Activated T-cell treated with anti-CD3 and anti-CD28 coated beads, Interleukin-2, amount 50 U/mL, for 24 hours (primary cell): ENCODE measurements around the gene TRPM1.

Source experiments
- DNase-seq: peaks from one replicate; pipeline ENCODE4 v3.0.0-alpha.2; 2020
- H3K27ac Mint-ChIP-seq: 2 replicates; pipeline ENCODE4 v1.8.0; 2020; ENCODE audit warnings: mild to moderate bottlenecking, mixed read lengths
- H3K27me3 Mint-ChIP-seq: 2 replicates; pipeline ENCODE4 v1.8.0; 2020; ENCODE audit warnings: mixed read lengths
- H3K36me3 Mint-ChIP-seq: 2 replicates; pipeline ENCODE4 v1.8.0; 2020; ENCODE audit warnings: low read depth, mixed read lengths
- H3K4me1 Mint-ChIP-seq: 2 replicates; pipeline ENCODE4 v1.8.0; 2020; ENCODE audit warnings: low read depth, mixed read lengths
- H3K4me3 Mint-ChIP-seq: 2 replicates; pipeline ENCODE4 v1.8.0; 2020; ENCODE audit warnings: mild to moderate bottlenecking, moderate library complexity, mixed read lengths
- H3K9me3 Mint-ChIP-seq: 2 replicates; pipeline ENCODE4 v1.8.0; 2020; ENCODE audit warnings: mixed read lengths

The TRPM1 gene

DNA sequence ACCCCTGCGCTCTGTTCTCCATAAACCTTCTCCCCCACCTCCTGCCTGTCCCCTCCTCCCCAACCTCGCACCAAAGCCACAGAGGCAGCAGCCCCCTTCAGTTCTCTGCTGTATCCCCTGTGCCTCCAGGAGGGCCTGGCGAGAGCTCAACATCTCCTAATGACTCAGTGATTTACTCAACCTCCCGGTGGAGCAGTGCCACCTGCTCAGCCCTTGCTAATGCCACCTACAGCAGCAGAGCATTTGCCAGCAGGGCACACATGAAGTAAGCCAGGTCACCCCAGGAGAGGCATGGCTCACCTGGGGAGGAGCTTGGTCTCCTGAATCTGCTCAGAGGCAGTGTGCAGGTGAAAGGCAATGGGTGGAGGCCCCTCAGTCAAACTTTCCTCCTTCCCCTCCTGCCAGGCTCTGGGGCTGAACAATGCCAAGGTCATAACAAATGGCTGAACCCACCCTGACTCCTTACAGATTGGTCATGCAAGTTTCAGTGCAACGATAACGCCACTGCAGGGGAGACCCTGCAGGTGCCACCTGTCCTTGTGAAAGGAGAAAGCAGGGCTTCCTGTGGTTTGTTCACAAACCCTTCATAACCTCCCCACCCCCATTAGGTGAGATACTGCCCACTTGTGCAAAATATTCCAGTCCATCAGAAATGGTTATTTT, 19.8 kb downstream of the TRPM1 start:
- no peak for DNase-seq
- H3K9me3 Mint-ChIP-seq: no peaks in the 10 kb centered on the region
- H3K4me3 Mint-ChIP-seq: no peak overlapping the region
- peaks cover 4% of the 10 kb centered on the region for H3K4me1 Mint-ChIP-seq
- H3K36me3 Mint-ChIP-seq: no peaks in the 10 kb centered on the region
- no peak overlapping the region for H3K27ac Mint-ChIP-seq
- peaks cover 39% of the 10 kb centered on the region for H3K27me3 Mint-ChIP-seq

GRCh38 chr15:31081056-31081455, 20.5 kb downstream of the TRPM1 start:
- H3K4me3 Mint-ChIP-seq: no peak overlapping the region
- no peaks in the 10 kb centered on the region for H3K36me3 Mint-ChIP-seq

GRCh38 chr15:31080591-31081014, 20.9 kb downstream of the TRPM1 start:
- peak overlapping the region; percentile 46 for H3K4me3 Mint-ChIP-seq
- H3K4me1 Mint-ChIP-seq: peaks cover 4% of the 10 kb centered on the region
- no peaks in the 10 kb centered on the region for H3K36me3 Mint-ChIP-seq
- H3K9me3 Mint-ChIP-seq: no peaks in the 10 kb centered on the region
- H3K27me3 Mint-ChIP-seq: peaks cover 47% of the 10 kb centered on the region
- DNase-seq: peak; percentile 40
- no peak overlapping the region for H3K27ac Mint-ChIP-seq

More at GRCh38 chr15:31081056-31081455, 20.5 kb downstream of the TRPM1 start:
- no peaks in the 10 kb centered on the region for H3K9me3 Mint-ChIP-seq
- H3K4me1 Mint-ChIP-seq: peaks cover 4% of the 10 kb centered on the region
- H3K27ac Mint-ChIP-seq: no peak overlapping the region
- DNase-seq: no peak
- peaks cover 43% of the 10 kb centered on the region for H3K27me3 Mint-ChIP-seq

GRCh38 chr15:31079519-31079918, 22.0 kb downstream of the TRPM1 start:
- Mint-ChIP-seq H3K27me3 (peaks cover 53% of the 10 kb centered on the region), H3K36me3 (no peaks in the 10 kb centered on the region), H3K9me3 (peaks cover 4% of the 10 kb centered on the region), H3K4me3 (no peak overlapping the region), H3K4me1 (peaks cover 4% of the 10 kb centered on the region), H3K27ac (no peak overlapping the region)
- DNase-seq: no peak

DNA sequence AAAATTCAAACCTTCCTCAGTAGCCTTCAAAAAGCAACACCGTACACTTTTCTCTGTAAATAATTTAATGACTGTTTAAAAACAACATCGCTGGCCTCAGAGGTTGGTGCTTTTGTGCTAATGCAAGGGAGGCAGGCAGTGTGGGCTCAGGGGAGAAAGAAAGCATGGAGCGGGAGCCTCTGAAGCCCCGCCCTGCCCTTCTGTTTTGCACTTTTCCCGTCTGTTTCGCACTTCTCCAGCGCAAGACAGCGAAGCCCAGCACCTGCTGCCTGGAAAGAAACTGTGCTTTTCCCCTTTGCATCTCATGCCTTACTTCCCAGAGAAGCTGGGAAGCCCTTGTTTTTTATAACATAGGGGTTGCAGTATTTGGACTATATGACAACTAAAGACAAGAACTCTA, 23.1 kb downstream of the TRPM1 start:
- peaks cover 53% of the 10 kb centered on the region for H3K27me3 Mint-ChIP-seq

DNA sequence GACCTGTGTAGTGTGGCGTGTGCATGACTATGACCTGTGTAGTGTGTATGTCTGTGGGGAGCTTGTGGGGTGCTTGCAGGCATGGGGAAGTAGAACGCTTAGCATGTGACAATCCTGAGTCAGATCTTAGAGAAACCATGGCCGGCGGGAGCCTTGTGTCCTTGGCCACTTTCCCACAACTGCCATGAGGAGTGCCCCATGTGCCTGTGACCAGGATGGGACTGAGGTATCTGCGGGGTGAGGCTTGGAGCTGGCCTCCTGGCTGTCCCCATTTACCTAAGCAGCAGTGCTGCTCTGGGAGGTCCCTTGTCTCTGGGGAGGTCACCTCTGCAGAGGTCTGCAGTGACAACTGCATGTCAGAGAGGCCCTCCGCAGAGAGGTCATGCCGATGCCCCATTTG, 23.6 kb downstream of the TRPM1 start:
- no peak overlapping the region for H3K4me3 Mint-ChIP-seq

More for the DNA sequence above, 23.1 kb downstream of the TRPM1 start:
- DNase-seq: no peak
- Mint-ChIP-seq H3K4me3 (no peak overlapping the region), H3K9me3 (peaks cover 4% of the 10 kb centered on the region), H3K27ac (no peak overlapping the region), H3K4me1 (peaks cover 4% of the 10 kb centered on the region), H3K36me3 (no peaks in the 10 kb centered on the region)

DNA sequence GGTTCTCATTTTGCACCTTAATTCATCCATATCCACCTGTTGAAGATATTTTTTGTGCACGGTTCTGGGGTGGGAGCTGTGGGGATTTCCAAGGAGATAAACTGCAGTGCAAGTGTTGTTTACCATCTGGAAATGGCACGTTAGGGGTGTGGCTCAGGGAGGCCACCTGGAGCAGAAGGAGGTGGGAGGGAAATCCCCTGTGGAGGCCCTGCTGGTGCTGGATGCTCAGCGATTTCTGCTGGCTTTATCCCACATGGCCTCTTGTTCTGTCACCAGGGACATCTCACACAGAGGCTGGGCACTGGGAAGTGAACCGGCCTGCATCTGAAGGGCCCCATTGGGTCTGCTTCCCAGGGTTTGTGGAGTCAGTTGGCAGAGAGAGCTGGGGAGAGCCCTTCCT, 24.3 kb downstream of the TRPM1 start:
- no peak for DNase-seq
- Mint-ChIP-seq H3K27me3 (peaks cover 48% of the 10 kb centered on the region), H3K9me3 (peaks cover 4% of the 10 kb centered on the region), H3K4me3 (no peak overlapping the region), H3K4me1 (peaks cover 4% of the 10 kb centered on the region), H3K27ac (no peak overlapping the region), H3K36me3 (no peaks in the 10 kb centered on the region)

More for the DNA sequence above, 23.6 kb downstream of the TRPM1 start:
- DNase-seq: no peak
- peaks cover 53% of the 10 kb centered on the region for H3K27me3 Mint-ChIP-seq
- H3K9me3 Mint-ChIP-seq: peaks cover 4% of the 10 kb centered on the region
- H3K27ac Mint-ChIP-seq: no peak overlapping the region
- H3K4me1 Mint-ChIP-seq: peaks cover 4% of the 10 kb centered on the region
- H3K36me3 Mint-ChIP-seq: no peaks in the 10 kb centered on the region

DNA sequence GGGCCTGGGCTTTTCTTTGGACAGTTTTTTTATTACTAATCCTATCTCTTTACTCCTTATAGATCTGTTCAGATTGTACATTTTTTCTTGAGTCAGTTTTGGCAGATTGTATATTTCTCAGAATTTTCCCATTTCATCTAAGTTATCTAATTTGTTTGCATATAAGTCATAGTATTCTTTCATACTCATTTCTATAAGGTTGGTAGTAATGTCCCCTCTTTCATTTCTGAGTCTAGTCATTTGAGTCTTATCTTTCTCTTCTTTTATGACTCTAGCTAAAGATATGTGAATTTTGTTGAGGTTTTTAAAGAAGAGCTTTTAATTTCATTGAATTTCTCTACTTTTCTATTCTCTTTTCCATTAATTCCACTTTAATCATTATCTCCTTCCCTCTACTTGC, 27.2 kb downstream of the TRPM1 start:
- Mint-ChIP-seq H3K36me3 (no peaks in the 10 kb centered on the region), H3K4me3 (no peak overlapping the region), H3K4me1 (no peaks in the 10 kb centered on the region), H3K9me3 (peaks cover 4% of the 10 kb centered on the region), H3K27me3 (peaks cover 30% of the 10 kb centered on the region), H3K27ac (no peak overlapping the region)
- no peak for DNase-seq

GRCh38 chr15:31070867-31071266, 30.7 kb downstream of the TRPM1 start:
- Mint-ChIP-seq H3K9me3 (peaks cover 4% of the 10 kb centered on the region), H3K4me3 (no peak overlapping the region), H3K36me3 (no peaks in the 10 kb centered on the region), H3K27ac (no peak overlapping the region), H3K4me1 (no peaks in the 10 kb centered on the region), H3K27me3 (peaks cover 8% of the 10 kb centered on the region)
- DNase-seq: no peak

DNA sequence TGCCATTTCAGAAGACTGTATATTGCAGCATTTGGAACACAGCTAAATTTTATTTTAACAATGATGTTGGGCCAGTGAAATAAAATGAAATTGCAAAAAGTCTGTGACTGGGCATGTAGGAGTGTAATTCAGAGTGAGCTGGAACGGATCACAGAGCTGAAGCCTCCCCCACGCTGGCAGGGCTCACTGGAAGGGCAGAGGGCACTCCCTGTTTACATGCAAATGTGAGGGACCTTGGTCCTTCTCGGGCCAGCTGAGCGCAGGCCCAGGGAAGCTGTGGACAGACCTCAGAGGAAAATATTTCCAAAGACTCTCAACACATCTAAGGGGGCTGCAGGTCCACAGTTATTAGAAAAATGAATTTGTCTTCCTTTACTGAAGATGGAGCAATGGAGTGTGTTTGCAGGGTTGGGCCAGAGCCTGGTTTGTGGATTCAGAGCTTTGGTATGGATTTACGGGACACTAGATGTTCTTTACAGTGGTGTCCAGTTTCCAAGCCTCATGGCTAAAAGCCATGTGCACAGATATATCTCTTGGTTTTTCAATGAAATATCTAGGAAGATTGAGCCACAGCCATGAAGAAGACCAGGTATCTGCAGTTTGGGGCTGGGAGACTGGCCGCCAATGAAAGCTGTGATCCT, 32.0 kb downstream of the TRPM1 start:
- Mint-ChIP-seq H3K4me1 (no peaks in the 10 kb centered on the region), H3K4me3 (no peak overlapping the region), H3K27me3 (no peaks in the 10 kb centered on the region), H3K9me3 (no peaks in the 10 kb centered on the region), H3K36me3 (no peaks in the 10 kb centered on the region), H3K27ac (no peak overlapping the region)
- no peak for DNase-seq

GRCh38 chr15:31067890-31068603, 33.5 kb downstream of the TRPM1 start:
- Mint-ChIP-seq H3K4me3 (no peak overlapping the region), H3K27ac (no peak overlapping the region), H3K4me1 (no peaks in the 10 kb centered on the region), H3K36me3 (no peaks in the 10 kb centered on the region), H3K27me3 (no peaks in the 10 kb centered on the region), H3K9me3 (no peaks in the 10 kb centered on the region)
- DNase-seq: no peak

DNA sequence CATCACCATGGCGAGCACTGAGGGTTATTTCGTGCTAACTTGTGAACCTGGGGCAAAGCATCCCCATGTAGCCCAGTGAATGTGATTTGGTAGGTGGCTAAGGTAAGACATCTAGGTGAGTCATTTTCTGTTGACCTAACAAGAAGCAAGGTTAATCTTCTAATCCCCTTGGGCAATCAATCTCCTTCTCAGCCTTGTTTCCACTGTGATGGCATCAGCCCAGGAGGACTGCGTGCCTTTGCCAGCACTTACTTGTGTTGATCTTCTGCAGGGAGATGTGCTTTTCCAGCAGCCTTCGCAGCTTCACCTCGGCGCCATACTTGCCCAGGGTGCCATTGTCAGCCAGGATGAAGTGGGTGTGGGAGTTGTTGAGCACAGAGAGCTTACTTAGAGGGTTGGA, 35.7 kb downstream of the TRPM1 start:
- H3K27ac Mint-ChIP-seq: no peak overlapping the region

GRCh38 chr15:31062911-31063310, 38.6 kb downstream of the TRPM1 start:
- H3K27ac Mint-ChIP-seq: no peak overlapping the region
- no peaks in the 10 kb centered on the region for H3K36me3 Mint-ChIP-seq
- no peak overlapping the region for H3K4me3 Mint-ChIP-seq
- H3K4me1 Mint-ChIP-seq: no peaks in the 10 kb centered on the region
- peaks cover 6% of the 10 kb centered on the region for H3K27me3 Mint-ChIP-seq
- DNase-seq: no peak
- H3K9me3 Mint-ChIP-seq: no peaks in the 10 kb centered on the region

More for the DNA sequence above, 35.7 kb downstream of the TRPM1 start:
- DNase-seq: no peak
- Mint-ChIP-seq H3K36me3 (no peaks in the 10 kb centered on the region), H3K4me1 (no peaks in the 10 kb centered on the region), H3K27me3 (no peaks in the 10 kb centered on the region), H3K9me3 (no peaks in the 10 kb centered on the region), H3K4me3 (no peak overlapping the region)

GRCh38 chr15:31062310-31062847, 39.1 kb downstream of the TRPM1 start:
- Mint-ChIP-seq H3K4me1 (no peaks in the 10 kb centered on the region), H3K27ac (no peak overlapping the region), H3K9me3 (no peaks in the 10 kb centered on the region), H3K4me3 (no peak overlapping the region), H3K27me3 (peaks cover 6% of the 10 kb centered on the region), H3K36me3 (no peaks in the 10 kb centered on the region)
- DNase-seq: no peak
